Gastrocnemius medialis (tissue), 4 donors: ENCODE measurements around the gene UTF1.

ENCODE experiments used
- POLR2A ChIP-seq, 2 donors: fragments of 450-650 bp; IDR thresholded peaks; one replicate each; pipeline ENCODE4 v1.6.1; 2017; ENCODE audit warnings: antibody characterized with exemption in 2 of 2, mild to moderate bottlenecking in 2 of 2, moderate library complexity in 2 of 2
- TF ChIP-seq, protein P1 (sequence below), 5 experiments: fragments of 450-650 bp in 3 of 5; fragments of 200-600 bp in 2 of 5; sonication (generic) in 2 of 5; IDR thresholded peaks in 4 of 5; conservative IDR thresholded peaks in 1 of 5; 1 replicate in 4 of 5; 2 replicates in 1 of 5; pipeline ENCODE4 v1.5.1; 2016 to 2019; ENCODE audit warnings: antibody characterized with exemption in 5 of 5, mild to moderate bottlenecking in 3 of 5, moderate library complexity in 3 of 5

DNA sequence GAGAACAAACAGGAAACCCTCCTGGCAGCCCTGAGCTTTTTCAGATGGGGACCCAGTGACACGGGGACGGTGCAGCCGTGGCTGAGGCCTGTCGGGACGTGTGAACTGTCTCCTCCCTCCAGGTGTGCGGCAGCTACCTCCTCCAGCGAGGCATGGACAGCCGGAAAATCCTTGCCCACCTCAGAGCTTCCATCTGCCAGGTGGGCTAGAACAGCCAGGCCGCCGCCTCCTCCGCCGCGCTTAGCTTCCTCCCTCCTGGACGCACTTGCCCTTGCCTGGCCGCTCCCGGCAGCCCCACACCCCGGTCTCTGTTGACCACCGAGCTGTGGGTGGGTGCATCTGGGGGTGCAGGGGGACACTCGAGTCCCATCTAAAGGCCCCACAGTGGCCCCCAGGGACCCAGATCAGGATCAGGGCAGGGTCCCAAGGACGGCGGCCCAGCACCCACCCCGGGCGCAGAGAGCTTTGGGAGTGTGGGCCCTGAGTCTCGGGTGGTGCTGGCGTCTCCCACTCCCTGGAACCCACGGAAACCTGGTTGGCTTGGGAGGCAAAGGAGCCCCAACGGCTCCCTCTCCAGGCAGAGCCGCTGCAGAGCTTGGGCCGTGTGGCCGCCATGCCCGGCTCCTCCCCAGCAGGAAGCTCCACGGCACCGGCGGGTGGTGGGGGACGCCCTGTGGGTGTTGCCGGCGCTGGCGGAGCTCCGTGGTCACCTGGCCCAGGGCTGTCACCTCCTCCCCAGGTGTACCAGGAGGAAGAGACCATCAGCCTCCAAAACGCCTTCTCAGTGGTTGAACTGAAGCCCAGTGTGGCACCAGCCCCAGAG lies 32.9 kb upstream of the UTF1 start:
- TF ChIP-seq, protein P1, sequence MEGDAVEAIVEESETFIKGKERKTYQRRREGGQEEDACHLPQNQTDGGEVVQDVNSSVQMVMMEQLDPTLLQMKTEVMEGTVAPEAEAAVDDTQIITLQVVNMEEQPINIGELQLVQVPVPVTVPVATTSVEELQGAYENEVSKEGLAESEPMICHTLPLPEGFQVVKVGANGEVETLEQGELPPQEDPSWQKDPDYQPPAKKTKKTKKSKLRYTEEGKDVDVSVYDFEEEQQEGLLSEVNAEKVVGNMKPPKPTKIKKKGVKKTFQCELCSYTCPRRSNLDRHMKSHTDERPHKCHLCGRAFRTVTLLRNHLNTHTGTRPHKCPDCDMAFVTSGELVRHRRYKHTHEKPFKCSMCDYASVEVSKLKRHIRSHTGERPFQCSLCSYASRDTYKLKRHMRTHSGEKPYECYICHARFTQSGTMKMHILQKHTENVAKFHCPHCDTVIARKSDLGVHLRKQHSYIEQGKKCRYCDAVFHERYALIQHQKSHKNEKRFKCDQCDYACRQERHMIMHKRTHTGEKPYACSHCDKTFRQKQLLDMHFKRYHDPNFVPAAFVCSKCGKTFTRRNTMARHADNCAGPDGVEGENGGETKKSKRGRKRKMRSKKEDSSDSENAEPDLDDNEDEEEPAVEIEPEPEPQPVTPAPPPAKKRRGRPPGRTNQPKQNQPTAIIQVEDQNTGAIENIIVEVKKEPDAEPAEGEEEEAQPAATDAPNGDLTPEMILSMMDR (IDR thresholded peaks at IDR 0.05 in 4 of 5, conservative IDR thresholded peaks at IDR 0.05 in 1 of 5) = no peak
- TF ChIP-seq POLR2A (IDR thresholded peaks at IDR 0.05) = no peak
